Cardiac septum (tissue), 1 donor: ENCODE data around the gene BEAN1. TPM values are rescaled to one million over a fixed set of nuclear protein-coding genes. Genes with fewer than 3 reads are reported as not detected.
A peak's percentile ranks its signal among the peaks of the same experiment; 100 is the strongest.

Experiments
- DNase-seq: peaks from one replicate; pipeline ENCODE4 v3.0.0-alpha.2; 2020; ENCODE audit warnings: low spot score
- intact Hi-C: fragments of 100-400 bp; cut with DNase I; formaldehyde crosslinking; loops from one replicate; pipeline ENCODE4 v1.14.0; 2022
- total RNA-seq: library from RNA; stranded (reverse); fragmentation: NEBNext Ultra II Directional; extraction: Animal tissue kit (Norgen Biotek cat#: 25700); gene quantifications from one replicate; pipeline ENCODE4 v1.2.1, GENCODE V29; 2021
- donor health status: DM: no; HTN: no; CAD: no.

BEAN1 gene
- total RNA-seq, 1 donor from 2014 or later: 2.8 TPM

- intact Hi-C loops: no loop called here
Observed at GRCh38 chr16:66414891-66415290, 12.2 kb upstream of the BEAN1 start.

DNA sequence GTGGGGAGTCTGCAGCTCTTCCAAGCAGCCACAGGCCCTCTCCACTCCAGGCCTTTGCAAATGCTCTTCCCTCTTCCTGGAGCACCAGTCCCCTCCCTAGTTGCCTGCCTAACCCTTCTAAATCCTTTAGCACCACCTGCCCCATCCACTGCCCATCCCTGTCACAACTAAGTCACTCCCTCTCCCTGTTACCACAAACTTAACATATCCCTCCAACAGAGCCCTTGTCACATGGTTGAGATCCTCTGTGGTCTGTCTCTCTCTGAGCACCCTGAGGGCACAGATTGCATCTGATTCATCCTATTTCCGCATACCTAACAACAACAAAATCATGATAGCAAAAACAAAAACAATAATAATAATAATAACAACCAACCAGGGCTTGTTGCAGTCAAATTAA, 11.0 kb upstream of the BEAN1 start:
- no peak for DNase-seq
- intact Hi-C loops: no loop called here

More at GRCh38 chr16:66414891-66415290, 12.2 kb upstream of the BEAN1 start:
- no peak for DNase-seq

- intact Hi-C loops: no loop called here
- DNase-seq: no peak
Observed at GRCh38 chr16:66416939-66417700, 10.0 kb upstream of the BEAN1 start.

DNA sequence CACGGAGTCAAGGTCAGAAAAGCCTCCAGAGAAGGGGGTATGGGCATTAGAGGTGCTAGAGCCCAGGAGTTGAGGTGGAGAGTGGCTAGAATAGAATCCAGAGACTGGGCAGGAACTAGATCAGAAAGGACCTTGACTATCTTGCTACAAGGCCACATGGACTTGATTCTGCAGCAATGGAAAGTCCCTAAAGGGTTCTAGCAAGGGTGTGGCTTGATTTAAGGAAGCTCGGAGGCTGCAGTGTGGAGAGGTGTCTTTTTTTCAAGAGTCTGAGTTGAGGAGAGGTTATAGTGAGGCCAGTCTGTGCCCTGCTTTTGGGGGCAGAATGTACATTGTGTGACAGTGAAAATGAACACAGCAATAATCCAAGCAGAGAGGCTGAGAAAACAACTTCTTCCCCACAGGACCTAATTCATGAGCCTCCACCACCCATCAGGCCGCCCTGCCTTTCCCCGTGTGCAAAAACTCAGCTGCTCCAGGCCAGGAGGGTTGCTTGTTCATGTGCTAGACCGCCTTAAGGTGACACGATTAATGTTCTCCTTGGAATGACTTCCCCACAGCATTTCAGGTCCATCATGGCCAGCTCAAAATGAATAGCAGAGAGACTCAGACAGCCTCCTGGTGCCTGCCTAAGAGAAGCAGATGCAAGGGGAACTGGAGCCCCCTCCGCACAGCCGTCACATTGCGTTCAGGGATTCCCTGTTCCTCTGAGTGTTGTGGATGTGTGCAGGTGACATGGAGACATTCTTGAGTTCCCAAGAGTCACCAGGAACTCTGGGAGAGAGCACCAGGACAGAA, 8.7 kb upstream of the BEAN1 start:
- intact Hi-C loops: no loop called here
- DNase-seq: no peak

- no peak for DNase-seq
- intact Hi-C loops: no loop called here
Observed at GRCh38 chr16:66419527-66419926, 7.6 kb upstream of the BEAN1 start.

GRCh38 chr16:66420396-66420795, 6.7 kb upstream of the BEAN1 start:
- DNase-seq: no peak
- intact Hi-C loops: no loop called here

DNA sequence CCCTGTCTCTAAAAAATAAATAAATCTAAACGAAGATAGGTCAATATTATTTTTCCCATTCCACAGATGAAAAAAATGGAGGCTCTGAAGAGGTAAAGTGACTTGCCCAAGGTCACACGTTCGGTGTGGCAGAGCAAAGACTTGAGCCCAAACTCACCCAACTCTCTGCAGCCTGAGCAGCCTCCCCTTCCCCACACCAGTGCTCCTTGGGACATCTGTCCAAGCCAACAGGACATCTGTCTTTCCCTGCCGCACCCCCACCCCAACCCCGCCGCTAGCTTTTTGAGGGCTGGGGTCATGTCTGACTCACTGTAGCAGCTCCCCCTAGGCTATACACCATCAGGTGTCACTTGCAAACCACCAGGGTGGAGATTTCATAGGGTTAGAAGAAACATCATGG, 5.2 kb upstream of the BEAN1 start:
- intact Hi-C loops: no loop called here
- DNase-seq: peak; percentile 47

DNA sequence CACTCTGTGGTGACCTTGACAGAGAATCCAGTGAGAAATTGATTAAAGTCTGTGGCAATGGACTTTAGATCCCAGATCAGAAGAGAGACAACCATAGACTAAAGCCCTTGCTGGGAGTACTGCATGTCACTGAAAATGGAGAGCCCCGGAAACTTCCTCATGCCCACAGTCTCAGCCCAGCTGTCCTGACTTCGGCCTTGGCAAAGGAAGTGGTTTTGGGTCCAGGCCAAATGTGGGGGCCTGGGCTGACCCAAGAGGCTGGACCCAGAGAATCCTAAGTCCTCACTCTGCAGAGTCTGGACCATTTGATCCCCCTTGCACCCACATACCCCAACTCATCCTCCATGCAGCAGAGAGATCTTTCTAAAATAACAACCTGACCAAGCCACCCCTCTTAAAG, 4.7 kb upstream of the BEAN1 start:
- DNase-seq: peak; percentile 49
- intact Hi-C loops: no loop called here

GRCh38 chr16:66423177-66423576, 3.9 kb upstream of the BEAN1 start:
- DNase-seq: no peak
- intact Hi-C loops: no loop called here

DNA sequence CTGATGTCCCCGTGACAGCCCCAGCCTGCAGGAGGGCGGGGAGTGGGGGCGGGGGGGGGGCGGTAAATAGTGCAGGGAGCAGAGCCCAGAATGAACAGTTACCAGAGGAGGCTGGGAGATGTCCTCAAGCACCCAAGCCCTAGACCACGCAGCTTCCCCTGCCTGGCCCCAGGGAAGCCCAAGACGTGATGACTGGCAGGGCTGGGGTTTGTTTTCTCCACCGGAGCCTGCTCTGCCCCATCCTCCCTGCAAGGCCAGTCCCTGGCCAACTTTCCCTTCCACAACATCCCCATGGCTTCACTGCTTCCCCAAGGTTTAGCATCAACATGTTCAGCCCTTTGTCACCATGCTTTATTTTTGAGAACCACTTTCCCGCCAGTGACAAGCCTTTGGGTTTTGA, 1.4 kb upstream of the BEAN1 start:
- DNase-seq: no peak
- intact Hi-C loops: no loop called here

DNA sequence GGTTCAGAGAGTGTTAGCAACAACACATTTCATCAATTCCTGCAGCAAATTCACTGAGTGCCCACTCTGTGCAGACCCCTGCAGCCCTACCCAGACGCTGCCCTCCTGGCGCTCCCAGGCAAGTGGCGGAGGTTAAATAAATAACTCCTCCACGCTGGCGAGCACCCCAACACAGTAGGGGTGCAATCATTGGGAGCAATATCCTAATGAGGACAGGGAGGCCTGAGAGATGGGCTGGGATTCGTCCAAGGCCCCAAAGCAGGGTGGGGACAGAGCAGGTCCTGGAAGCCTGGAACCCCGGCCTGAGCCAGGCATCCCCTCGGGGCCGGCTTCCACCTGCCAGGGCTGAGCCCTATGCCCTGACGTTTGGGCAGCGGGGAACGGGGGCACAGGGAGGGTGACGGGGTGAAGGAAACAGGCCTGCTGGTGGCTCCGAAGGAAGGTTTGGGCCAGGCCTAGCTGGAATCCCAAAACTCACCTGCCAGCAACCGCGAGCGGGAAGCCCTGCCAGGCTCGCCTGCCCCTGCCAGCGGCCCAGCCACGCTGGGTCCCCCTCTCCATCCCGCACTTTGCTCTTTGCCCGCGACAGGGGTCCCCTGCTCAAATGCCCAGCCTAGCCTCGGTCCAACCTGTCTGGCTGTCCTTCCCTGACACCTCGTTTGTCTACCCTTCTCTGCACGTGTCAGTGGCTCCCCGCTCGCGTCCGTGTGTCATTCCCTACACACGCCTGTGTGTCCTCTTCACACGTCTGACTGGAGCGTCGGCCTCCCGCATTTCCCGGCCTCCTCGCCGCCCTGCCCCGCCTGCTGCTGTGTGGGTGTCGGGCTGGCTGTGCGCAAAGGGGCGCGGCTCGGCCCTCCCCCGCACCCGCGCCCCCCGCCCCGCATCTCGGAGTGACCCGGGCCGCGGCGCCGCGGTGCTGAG, 721 bp upstream of the BEAN1 start:
- intact Hi-C loops: no loop called here
- no peak for DNase-seq

DNA sequence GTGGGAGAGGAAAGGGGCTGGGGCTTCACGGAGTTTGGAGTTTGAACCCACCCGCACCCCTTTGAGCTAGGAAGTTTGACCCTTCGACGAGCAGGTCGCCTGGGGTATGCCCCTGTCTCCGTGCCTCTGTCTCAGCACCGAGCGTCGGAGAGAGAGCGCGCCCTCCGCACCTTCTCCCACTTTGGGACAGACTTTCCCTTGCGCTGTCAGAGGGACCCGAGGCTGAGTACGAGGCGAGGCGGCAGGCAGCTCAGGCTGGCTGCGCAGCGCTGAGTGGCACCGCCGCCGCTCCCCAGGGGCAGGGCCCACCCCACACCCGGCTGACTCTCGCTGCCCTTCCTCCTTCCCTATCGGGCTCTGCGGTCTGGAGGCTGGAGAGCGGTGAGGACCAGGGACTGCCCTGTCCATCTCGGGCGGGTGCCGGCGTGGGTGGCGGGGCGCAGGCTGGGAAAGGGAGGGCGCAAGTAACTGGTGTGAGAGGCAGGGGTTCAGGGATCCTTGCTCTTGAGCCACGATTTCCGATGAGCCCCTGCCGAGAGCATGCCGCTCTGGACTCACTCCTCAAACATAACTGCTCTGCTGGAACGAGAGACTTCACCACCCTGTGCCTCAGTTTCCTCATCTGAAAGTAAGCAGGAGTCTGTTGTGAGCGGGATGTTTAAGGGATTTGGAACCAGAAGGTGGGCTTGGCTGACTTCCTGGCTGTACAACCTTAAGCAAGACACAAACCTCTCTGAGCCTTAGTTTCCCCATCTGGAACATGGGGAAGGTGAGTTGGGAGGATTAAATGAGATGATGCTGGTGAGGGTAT, 981 bp downstream of the BEAN1 start:
- DNase-seq: no peak
- intact Hi-C loops: no loop called here

GRCh38 chr16:66428682-66429251, 1.7 kb downstream of the BEAN1 start:
- intact Hi-C loops: no loop called here

GRCh38 chr16:66429290-66429962, 2.3 kb downstream of the BEAN1 start:
- DNase-seq: no peak
- intact Hi-C loops: no loop called here

More at GRCh38 chr16:66428682-66429251, 1.7 kb downstream of the BEAN1 start:
- no peak for DNase-seq

DNA sequence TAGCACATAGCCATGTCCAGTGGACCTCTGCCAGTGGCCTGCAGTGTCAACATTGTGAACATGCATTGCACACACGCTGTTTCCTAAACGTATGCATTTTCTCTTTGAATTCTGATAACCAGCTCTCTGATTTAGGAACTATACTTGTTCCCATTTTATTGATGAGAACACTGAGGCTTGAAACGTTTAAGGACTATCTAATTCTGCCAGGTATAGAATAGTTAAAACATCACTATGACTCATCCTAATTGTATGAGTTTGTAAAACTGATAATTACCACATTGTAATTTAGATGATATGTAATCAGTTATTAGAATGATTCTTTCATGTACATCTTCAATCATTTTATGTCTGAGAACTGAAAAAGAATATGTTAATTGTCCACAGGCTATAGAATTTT, 3.1 kb downstream of the BEAN1 start:
- intact Hi-C loops: no loop called here

DNA sequence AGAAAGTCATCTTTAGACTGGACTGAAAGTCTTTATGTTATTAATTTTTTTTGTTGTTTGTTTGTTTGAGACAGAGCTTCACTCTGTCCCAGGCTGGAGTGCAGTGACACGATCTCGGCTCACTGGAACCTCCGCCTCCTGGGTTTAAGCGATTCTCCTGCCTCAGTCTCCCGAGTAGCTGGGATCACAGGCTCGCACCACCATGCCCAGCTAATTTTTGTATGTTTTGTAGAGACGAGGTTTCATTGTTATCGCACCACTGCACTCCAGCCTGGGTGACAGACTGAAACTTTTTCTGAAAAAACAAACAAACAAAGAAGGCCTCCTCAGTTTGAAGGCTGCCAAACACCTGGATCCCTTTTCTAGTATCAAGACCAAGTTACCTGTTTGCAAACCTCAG, 4.7 kb downstream of the BEAN1 start:
- intact Hi-C loops: no loop called here

More for the DNA sequence above, 3.1 kb downstream of the BEAN1 start:
- DNase-seq: no peak

DNA sequence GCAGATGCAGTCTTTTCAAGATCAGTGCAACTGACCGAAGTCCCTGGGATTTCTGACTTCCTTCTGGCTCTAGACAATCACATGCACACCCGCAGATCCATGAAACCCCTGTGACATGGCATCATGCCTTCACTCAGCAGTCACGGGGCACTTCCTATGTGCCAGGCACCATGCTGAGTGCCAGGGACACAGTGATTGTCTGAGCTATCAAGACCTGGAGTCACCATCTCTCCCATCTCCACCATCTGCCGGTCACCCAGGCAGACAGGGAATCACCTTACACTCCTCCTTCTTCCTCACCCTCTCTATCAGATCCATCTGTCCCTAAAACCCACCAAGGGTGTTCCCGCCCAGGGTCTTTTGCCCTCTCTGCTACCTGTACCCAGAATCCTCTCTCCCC, 5.3 kb downstream of the BEAN1 start:
- DNase-seq: no peak

More for the DNA sequence above, 4.7 kb downstream of the BEAN1 start:
- DNase-seq: no peak

More for the DNA sequence above, 5.3 kb downstream of the BEAN1 start:
- intact Hi-C loops: no loop called here
